Lower leg skin (tissue), 3 donors: ENCODE measurements around the gene SPATA9.

Experiments
- CTCF ChIP-seq, 3 donors: fragments of 450-650 bp; IDR thresholded peaks; one replicate each; pipeline ENCODE4 v1.5.1; 2016; ENCODE audit warnings: antibody characterized with exemption in 3 of 3, mild to moderate bottlenecking in 3 of 3, moderate library complexity in 2 of 3
- POLR2A ChIP-seq, 2 donors: fragments of 450-650 bp; IDR thresholded peaks; one replicate each; pipeline ENCODE4 v1.6.1; 2016 to 2017; ENCODE audit warnings: antibody characterized with exemption in 2 of 2, mild to moderate bottlenecking in 1 of 2, moderate library complexity in 1 of 2

GRCh38 chr5:95709967-95710650 is 27.3 kb upstream of the SPATA9 start:
- no peak for TF ChIP-seq CTCF (IDR thresholded peaks at IDR 0.05)
- no peak for TF ChIP-seq POLR2A (IDR thresholded peaks at IDR 0.05)
